Ammon's horn (tissue), 1 donor: ENCODE measurements around the gene RBBP9.
A peak's percentile ranks its signal among the peaks of the same experiment; 100 is the strongest.
"Not testable (repeated sequence)": the region's sequence is repeated elsewhere in the genome, so short reads cannot be mapped to it uniquely, and the experiment has no call there.

Experiments
- DNase-seq: peaks from one replicate; pipeline ENCODE4 v3.0.0-alpha.2; 2016; ENCODE audit warnings: low spot score

The RBBP9 gene

GRCh38 chr20:18504479-18505060 lies 7.5 kb upstream of the RBBP9 start:
- no peak for DNase-seq

- not testable (repeated sequence) for DNase-seq
Measured at GRCh38 chr20:18501672-18502071, 4.6 kb upstream of the RBBP9 start.

- DNase-seq, result no peak
Measured at GRCh38 chr20:18497603-18498002, 578 bp upstream of the RBBP9 start.

- no peak for DNase-seq
Measured at GRCh38 chr20:18496042-18496441, 983 bp downstream of the RBBP9 start.

- no peak for DNase-seq
Measured at GRCh38 chr20:18488301-18488700, 8.7 kb downstream of the RBBP9 start.

GRCh38 chr20:18481596-18481995 lies 15.4 kb downstream of the RBBP9 start:
- DNase-seq, result no peak

- no peak for DNase-seq
Measured at GRCh38 chr20:18477821-18478220, 19.2 kb downstream of the RBBP9 start.

GRCh38 chr20:18477218-18477617 lies 19.8 kb downstream of the RBBP9 start:
- DNase-seq, result no peak

- DNase-seq, result peak; percentile 98
Measured at GRCh38 chr20:18466894-18467730, 29.9 kb downstream of the RBBP9 start, which contains the start of the genes DZANK1 and POLR3F. Gene DZANK1, minus strand, starts transcription at chr20:18467030. Its CDS starts 1,672 bp downstream, at chr20:18465358. Gene POLR3F, plus strand, starts transcription at chr20:18467390. Its CDS starts 117 bp downstream, at chr20:18467507.

GRCh38 chr20:18466574-18466893 lies 30.5 kb downstream of the RBBP9 start:
- DNase-seq, result no peak

- DNase-seq, result no peak
Measured at GRCh38 chr20:18465536-18466200, 31.4 kb downstream of the RBBP9 start.

- no peak for DNase-seq
Measured at GRCh38 chr20:18456600-18456999, 40.4 kb downstream of the RBBP9 start.

GRCh38 chr20:18443886-18444285 lies 53.1 kb downstream of the RBBP9 start:
- no peak for DNase-seq

GRCh38 chr20:18440403-18440802 lies 56.6 kb downstream of the RBBP9 start:
- no peak for DNase-seq

- DNase-seq, result no peak
Measured at GRCh38 chr20:18436847-18437246, 60.2 kb downstream of the RBBP9 start.
